AG04450 (cell line): ENCODE measurements around the gene C9orf40. TPM values are rescaled to one million over a fixed set of nuclear protein-coding genes. Genes with fewer than 3 reads are reported as not detected.

ENCODE experiments used
- CTCF ChIA-PET: fragments of 300-600, 350-600 bp; formaldehyde crosslinking; extraction: SDS; loops from one replicate; lab custom pipeline; 2022; ENCODE audit warnings: antibody characterized with exemption, inconsistent platforms; lab: Charles Lee
- POLR2A ChIA-PET: fragments of 350-600 bp; formaldehyde crosslinking; extraction: SDS; loops from one replicate; lab custom pipeline; 2021; ENCODE audit warnings: antibody characterized with exemption, inconsistent platforms; lab: Yijun Ruan, JAX
- DNase-seq: peaks from one replicate; pipeline ENCODE4 v3.0.0-alpha.2; 2011; ENCODE audit warnings: low read depth, low spot score
- H3K27ac ChIP-seq: one replicate; pipeline ENCODE4 v1.5.1; 2012; ENCODE audit warnings: low read depth, low read length, control low read depth
- H3K27me3 ChIP-seq: one replicate; pipeline ENCODE4 v1.6.0; 2012; ENCODE audit warnings: low read length; ENCODE audit not compliant: control insufficient read depth, insufficient read depth
- H3K4me3 ChIP-seq: 2 replicates; pipeline ENCODE4 v1.5.1; 2011; ENCODE audit warnings: mild to moderate bottlenecking, low read depth, low read length, control low read depth
- H3K9me3 ChIP-seq: 2 replicates; pipeline ENCODE4 v1.5.1; 2012; ENCODE audit warnings: low read length; ENCODE audit not compliant: control insufficient read depth, insufficient read depth
- CTCF ChIP-seq: IDR thresholded peaks from 2 replicates; pipeline ENCODE4 v1.5.1; 2011; ENCODE audit warnings: low read depth, low read length, control low read depth, inconsistent platforms
- polyA minus RNA-seq: library from RNA; depleted of rRNA, polyadenylated mRNA; stranded (reverse); fragments of >200 nt; gene quantifications from 2 replicates; pipeline ENCODE4 v1.2.3, GENCODE V29; 2011; rRNA and poly(A)+ RNA removed
- polyA plus RNA-seq: library from polyadenylated mRNA; depleted of rRNA; stranded (reverse); fragments of >200 nt; gene quantifications from 2 replicates; pipeline ENCODE4 v1.2.3, GENCODE V29; 2011; rRNA removed

C9orf40 gene, protein sequence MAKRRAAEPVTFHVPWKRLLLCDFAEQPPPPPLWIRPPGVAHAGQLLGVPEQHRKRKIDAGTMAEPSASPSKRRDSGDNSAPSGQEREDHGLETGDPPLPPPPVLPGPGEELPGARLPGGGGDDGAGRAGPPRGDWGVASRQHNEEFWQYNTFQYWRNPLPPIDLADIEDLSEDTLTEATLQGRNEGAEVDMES
- polyA plus RNA-seq (1.3 and 2.3 TPM in 2 replicates), polyA minus RNA-seq (0.64 and 0.78 TPM in 2 replicates)

GRCh38 chr9:74952201-74953151, at the start of gene C9orf40:
TSS of gene C9orf40 (minus strand) at chr9:74952912. CDS start at chr9:74952611, 301 bp downstream.
- Histone ChIP-seq H3K27me3 (no peaks in the 10 kb centered on the region), H3K9me3 (no peaks in the 10 kb centered on the region), H3K4me3 (peak within 1 kb of the TSS; percentile 95), H3K27ac (peak within 1 kb of the TSS; percentile 67)
- peak; percentile 77 for TF ChIP-seq CTCF
- ChIA-PET CTCF (interaction anchor here (0.6 to 4.3 kb wide), 65 partner anchors 10 to 1030 kb away, joined by 3 to 48 read pairs (median 4); partner anchors contain the start of genes NMRK1, OSTF1 and TRPM6), POLR2A (interaction anchor here (0.6 to 2.0 kb wide), 3 partner anchors 76 to 217 kb away, joined by 3 to 11 read pairs (median 3); partner anchors contain the start of genes CARNMT1, NMRK1 and OSTF1)
- peak; percentile 42 for DNase-seq

DNA sequence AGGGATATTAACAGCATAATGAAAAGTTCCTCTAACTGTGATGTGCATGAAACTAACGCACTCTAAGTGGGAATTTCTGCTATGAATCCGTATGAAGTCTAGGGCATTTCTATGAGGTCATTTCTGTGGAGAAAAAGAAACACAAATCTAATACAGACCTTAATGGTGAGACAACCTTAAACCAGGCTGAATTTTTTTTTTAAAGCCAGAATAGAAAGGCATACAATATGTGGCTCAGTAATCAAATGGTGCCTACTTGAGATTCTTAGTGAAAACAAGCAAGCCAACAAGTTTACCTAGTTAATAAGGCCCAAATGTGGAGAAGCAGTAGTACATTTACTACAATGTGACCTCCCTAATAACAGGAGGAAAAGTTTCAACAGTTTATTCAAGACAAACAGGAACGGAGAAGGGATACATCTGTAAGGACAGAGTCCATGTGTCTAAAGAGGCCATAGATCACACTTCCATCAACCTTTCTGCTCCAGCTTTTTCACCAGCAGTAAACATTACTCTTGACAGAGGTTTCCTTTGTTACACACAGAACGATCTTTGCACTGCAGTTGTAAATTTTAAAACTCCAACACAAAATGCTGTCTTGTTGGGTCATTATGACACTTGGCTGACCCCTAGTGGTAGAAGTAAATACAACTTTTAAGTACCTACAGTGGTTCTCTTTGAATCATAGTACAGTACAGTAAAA, 49.2 kb upstream of the C9orf40 start:
- ChIA-PET POLR2A (no interaction called here), CTCF (interaction anchor here (0.6 to 8.4 kb wide), 19 partner anchors 9 to 229 kb away, joined by 3 to 270 read pairs (median 4); partner anchors contain the start of gene C9orf40)
- peak; percentile 78 for DNase-seq
- H3K27me3 ChIP-seq = no peaks in the 10 kb centered on the region
- no peak overlapping the region for H3K27ac ChIP-seq
- TF ChIP-seq CTCF = peak; percentile 72
- no peaks in the 10 kb centered on the region for H3K9me3 ChIP-seq
- H3K4me3 ChIP-seq = no peak overlapping the region

DNA sequence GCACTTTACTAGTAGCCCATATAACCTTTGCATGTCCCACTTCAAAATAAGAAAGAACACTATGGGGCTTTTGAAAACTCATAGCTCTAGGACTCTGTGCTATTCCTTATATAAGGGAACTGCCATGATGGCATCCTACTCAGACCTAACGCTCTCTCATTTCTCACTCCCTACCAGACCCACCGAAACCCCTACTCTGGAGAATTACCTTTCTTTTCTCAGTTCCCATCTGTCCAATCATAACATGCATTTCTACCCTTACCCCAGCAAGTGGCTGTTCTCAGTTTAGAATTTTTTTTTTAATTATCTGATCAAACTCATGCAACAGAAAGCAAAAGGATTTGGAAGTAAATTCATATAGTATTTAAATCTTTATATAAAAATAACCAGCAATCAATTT, 48.1 kb upstream of the C9orf40 start:
- POLR2A ChIA-PET = no interaction called here
- Histone ChIP-seq H3K9me3 (no peaks in the 10 kb centered on the region), H3K27me3 (no peaks in the 10 kb centered on the region), H3K4me3 (no peak overlapping the region), H3K27ac (no peak overlapping the region)
- DNase-seq = no peak
- no peak for TF ChIP-seq CTCF
- CTCF ChIA-PET = interaction anchor here (0.5 to 8.4 kb wide), 11 partner anchors 8 to 244 kb away, joined by 3 to 270 read pairs (median 5); partner anchors contain the start of gene C9orf40

DNA sequence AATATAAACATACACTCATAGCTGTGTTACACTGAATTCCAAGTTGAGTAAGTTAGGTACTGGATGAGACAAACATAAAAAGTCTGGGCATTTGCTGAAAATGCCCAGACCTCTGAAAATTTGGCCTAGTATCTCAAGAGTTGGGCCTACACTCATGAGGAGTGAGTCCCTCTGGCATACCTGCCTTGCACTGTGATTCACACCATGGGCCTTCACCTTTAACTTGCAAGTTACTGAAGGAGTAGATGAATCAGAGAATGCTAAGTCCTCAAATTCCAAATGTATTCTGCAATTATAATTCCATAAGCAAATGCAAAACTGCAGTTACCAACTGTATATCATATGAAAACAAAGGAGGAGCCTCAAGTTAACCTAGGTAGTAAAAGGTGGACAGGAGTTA, 32.3 kb upstream of the C9orf40 start:
- ChIA-PET CTCF (interaction anchor here (0.6 to 1.5 kb wide), 5 partner anchors 9 to 221 kb away, joined by 3 to 5 read pairs (median 4); no protein-coding TSS in a partner anchor), POLR2A (no interaction called here)
- H3K9me3 ChIP-seq = no peaks in the 10 kb centered on the region
- H3K27ac ChIP-seq = no peak overlapping the region
- TF ChIP-seq CTCF = no peak
- DNase-seq = no peak
- H3K27me3 ChIP-seq = no peaks in the 10 kb centered on the region
- H3K4me3 ChIP-seq = no peak overlapping the region
